ENCODE results near the gene TBC1D22B.
A peak's percentile ranks its signal among the peaks of the same experiment; 100 is the strongest.
"Not testable (repeated sequence)": the region's sequence is repeated elsewhere in the genome, so short reads cannot be mapped to it uniquely, and the experiment has no call there.

The TBC1D22B gene

DNA sequence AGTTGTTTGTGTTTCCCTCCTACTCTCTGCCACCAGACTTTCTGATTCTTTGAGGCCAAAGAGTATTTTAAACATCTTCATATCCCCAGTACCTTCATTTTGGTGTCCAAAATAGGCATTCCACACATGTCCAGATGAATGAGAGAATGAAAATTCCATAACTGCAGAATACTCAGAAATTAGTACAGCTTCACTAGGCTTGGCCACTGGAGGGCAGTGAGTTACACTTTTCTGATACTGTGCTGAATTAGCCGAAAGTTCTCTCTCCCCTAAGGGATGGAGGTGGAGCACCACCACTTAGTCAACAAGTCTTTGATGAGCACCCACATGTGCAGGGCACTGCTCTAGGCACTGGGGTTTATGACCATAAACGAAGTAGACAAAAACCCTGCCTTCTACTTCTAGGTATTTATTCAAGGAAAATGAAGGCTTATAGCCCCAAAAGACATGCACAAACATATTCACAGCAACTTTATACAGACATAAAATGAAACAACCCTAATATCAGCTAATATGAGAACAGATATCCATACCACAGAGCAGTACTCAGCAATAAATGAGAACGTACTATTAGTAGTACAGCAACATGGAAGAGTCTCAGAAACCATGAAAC is 46.4 kb downstream of the TBC1D22B start:
- peak; percentile 95 for DNase-seq (ENCODE audit: low spot score)

DNA sequence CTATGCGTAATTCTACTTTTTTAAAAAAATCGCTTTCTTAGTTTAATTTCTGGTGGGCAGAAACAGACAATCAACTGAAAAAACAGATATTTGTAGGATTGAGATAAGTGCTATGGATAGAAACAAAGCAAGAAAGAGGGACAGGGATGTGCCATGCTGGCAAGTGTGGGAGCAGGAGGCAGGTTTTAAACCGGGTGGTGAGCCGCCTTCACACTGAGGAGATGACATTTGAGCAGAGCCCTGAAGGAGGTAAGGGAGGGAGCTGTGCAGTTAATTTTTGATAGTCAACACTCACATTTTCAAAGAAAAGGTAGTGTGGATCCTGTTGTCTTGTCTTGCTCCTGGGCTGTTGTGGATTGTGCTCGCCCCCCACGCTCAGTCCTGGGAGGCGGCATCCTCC is 47.2 kb downstream of the TBC1D22B start:
- peak; percentile 53 for DNase-seq (ENCODE audit: low spot score)

DNA sequence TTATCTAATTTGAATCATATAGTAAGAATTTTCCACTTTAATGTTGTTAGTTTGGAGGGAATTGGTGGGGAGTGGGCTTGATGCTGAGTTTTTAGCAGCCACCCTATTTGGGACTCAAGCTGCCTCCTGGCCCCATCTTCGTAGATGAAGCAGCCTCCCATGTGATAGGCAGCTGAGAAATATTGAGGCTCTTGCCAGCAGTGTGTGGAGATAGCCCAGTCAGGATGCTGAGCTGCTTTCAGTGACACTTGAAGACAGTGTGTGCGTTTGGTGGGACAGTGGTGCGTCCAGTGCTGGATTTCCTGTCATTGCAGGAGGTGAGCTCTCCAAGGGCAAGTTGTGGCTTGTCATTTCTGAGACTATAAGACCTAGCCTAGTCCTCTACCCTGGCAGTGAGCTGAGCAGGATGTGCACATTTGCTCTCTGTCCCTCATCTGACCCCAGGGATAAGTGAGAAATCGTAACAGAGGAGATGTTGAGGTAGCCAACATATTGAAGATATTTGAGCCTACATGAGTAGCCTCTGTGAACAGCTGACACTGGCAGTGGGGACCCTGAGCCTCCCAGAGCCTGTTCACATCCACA is 48.4 kb downstream of the TBC1D22B start:
- peak; percentile 73 for DNase-seq (ENCODE audit: low spot score)

DNA sequence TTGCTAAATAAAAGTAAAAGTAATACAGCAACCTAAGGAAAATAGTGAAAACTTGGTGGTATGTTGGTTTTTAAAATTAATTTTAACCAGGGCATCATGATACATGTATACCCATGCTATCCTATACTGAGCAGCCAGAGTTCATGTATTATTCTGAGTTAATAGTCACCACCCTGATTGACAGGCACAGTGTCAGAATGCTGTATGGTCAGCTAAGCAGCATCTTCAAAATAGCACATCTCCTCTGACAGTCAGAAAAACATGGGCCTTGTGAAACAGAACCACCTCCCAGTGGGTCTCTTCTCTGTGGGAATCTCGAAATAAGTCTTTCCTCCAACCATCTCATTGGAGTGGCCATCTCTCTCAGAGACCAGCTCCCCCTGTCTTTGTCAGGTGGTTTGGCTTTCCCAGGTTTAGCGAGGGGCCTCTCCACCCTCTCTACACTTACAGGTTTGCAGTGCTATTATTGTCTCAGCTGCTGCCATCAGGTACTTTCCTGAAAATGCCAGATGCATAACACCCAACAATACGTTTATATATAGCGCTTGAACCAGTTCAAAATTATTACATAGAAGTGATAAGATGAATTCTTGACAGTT is 49.2 kb downstream of the TBC1D22B start:
- DNase-seq (ENCODE audit: low spot score): peak; percentile 45

DNA sequence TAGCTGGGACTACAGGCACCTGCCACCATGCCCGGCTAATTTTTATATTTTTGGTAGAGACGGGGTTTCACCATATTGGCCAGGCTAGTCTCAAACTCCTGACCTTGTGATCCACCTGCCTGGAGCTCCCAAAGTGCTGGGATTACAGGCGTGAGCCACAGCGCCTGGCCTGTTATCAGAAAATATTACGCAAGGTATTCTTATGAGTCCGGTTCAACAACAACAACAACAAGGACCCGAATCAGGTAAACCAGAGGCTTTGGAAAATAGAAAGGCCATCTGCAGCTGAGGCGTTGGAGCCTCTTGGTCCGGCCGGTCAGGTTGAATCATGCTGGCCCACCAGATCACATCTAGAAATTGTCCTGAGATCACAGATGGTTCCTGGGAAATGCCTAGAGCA is 49.9 kb downstream of the TBC1D22B start:
- DNase-seq (ENCODE audit: low spot score): not testable (repeated sequence)

DNA sequence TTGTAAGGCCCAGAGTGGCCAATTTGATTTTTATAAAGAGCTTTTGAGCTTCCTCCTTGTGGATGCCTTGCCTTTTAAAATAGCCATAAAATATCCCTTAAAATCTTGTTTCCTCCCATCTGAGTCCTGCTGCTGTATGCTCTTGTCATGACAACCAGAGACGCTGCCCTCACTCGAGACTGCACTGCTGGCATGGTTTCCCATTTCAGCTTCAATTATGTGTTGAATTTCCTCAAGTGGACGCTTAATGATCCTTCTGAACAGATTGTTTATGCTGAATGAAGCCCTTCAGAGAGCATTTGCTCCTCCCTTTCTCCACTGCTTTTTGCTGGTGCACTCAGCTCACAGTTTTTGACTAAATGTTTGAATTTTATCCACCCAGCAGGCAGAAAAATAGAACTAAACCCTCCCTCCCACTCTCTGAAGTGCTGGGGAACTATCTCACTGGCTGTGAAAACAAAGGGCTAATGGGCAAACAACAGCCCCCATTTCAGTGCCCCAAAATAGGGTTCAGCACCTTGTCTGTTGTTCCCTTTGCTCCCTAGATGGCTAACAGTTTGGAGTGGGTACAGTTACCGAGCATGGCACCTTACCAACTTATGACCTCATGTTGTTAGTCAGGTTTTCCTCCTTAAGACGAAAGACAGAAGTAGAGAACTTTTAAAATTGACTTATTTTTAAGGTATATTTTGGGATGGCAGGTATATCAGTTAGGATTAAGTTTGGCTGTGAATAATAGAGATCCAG is 50.7 kb downstream of the TBC1D22B start:
- peak; percentile 70 for DNase-seq (ENCODE audit: low spot score)

DNA sequence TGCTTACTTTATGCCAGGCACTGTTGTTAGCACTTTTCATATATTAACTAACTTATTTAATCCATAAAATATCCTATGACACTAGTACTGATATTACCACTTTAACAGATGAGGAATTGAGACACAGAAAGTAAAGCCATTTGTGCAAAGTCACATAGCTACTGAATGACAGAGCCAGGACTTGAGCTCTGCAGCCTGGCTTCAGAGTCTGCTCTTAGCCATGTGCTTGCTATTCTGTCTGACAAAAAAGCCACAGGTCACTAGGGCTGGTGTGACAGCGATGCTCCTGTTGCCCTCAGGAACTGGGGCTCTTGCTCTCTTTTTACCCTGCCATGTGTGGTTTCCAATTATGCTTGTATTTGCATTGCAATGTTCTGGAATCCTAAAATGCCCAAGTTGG is 51.5 kb downstream of the TBC1D22B start:
- peak; percentile 75 for DNase-seq (ENCODE audit: low spot score)

DNA sequence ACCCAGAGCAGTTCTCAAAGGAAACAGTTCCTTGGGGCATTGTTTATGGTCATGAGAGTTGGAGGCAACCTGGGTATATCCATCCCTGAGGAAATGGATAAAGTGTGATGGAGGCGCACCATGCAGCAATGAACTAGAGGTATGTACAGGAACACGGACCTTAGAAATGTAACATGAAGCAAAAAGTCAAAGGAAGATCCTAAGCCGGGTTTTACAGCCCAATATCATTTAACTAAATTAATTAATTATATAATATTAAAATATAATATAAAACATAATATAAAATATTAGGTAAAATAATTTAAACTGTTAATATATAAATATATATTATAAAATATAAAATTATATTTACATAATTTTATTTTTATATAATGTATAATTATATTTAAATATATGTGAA is 52.1 kb downstream of the TBC1D22B start:
- peak; percentile 57 for DNase-seq (ENCODE audit: low spot score)

DNA sequence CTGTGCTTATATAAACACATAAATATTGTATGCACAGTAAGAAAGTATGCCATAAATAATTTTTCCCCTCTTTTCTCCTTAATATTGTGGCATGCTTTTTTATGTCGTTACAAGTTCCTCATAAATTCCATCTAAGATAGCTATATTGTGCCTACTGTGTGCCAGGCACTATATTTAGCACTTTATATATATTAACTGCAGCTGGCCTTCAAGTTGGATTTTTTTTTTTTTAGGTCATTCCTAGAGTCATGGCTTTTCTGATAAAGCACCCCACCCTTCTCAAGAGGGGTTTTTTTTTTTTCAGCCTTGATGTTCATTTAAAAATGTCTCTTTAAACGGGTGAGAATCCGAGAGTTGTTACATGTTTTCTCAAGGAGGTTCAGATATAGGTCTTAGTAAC is 53.4 kb downstream of the TBC1D22B start:
- DNase-seq (ENCODE audit: low spot score): peak; percentile 83

DNA sequence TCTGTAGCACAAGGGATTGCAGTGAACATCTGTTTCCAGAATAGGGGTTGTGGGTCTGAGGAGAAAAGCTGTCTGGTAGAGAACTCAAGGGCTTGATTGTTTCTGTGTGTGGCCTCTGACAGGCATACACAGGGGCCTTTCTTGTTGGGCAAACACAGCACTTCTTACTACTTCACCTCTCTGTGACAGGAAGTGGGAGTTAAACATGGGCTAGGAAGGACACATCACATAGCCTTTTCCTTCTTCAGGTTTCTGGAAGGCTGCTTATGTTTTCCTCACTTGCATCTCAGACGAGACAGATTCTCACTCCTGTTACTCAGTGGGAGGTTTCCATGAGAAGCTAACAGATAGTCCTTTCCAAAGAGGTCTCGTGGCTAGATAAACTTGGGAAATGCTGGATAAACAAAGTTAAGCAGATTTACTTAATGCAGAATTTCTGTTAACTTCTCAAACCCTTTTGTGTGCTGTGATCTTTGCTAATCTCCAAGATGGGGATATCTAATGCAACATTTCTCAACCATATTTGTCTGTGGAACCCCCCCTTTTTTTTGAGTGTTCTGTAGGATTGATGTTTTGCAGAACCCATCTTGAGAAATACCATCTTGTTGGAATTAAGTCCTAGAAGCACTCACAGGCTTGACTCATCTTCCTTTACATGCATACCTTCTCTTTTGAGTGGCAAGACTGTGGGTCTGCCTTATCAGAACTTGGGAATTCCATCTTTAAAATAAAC is 54.3 kb downstream of the TBC1D22B start:
- DNase-seq (ENCODE audit: low spot score): peak; percentile 68

DNA sequence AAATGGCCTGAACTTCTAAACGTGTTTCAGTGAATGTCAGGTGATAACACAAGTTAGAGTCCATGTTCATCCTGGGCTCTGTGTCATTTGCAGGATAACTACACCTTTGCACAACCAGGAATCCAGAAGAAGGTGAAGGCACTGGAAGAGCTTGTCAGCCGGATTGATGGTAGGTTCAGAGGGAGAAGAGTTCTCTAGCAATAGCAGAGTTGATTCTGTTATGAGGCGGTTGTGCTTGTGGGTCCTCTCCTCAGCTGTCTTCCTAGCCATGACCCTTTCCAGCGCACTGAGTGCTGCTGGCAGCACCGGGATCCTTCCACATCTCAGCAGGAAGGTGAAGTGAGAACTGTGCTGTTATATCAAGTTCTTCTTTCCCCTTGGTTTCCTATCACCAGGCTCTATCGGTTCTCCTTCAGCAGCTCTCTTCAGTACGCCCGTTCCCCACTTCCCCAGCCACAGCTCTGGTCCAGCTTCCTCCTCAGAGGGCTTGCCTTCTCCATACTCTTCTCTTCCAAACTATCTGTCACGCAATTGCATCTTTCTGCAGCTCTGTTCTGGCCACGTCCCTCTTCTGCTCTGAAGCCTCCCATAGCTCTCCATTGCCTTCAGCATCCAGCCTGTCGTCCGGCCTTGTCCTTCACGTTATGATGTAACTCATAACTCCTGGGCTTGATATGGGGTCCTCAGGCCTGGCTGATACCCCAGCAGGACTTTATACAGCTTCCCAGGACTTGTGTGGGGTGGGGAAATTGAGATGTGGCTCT is 56.3 kb downstream of the TBC1D22B start:
- peak; percentile 56 for DNase-seq (ENCODE audit: low spot score)

DNA sequence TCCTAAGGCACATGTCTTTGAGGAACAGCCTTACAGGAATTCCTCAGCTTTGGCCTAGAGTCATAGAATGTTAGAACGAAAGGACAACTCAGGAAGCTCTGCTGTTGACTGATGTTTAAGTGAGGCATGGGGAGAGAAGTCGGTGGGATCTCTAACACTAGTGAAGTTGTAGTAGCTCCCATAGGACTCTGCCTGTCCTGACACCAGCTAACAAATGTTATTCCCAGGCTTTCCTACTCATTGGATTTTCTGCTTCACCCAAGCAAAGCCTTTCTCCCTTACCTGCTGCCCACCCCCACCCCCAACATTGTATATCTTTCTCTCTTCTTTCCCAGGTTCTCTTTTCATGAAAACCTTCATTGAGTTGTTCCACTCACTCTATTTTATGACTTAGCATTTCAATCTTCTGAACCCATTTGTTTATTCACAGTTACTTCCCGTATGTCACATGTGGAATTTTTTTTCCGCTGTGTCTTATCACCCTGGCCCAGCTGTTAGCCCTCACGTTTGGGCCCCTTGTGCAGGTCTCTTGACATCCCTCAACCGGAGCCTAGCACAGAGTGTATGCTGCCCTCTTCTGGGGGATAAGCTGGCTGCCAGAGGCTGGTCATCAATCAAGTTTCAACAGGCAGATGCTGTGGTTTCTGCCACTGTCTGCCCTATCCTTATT is 57.0 kb downstream of the TBC1D22B start:
- peak; percentile 98 for DNase-seq (ENCODE audit: low spot score)

DNA sequence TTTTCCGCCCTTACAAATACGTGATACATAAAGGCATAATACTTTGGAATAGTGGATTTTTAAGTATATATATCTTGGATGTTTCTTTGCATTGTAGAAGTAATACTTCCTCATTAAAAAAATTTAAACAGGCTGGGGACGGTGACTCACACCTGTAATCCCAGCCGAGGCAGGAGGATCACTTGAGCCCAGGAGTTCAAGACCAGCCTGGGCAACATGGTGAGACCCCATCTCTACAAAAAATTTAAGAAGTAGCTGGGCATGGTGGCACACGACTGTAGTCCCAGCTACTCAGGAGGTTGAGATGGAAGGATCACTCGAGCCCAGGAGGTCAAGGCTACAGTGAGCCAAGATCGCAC is 57.6 kb downstream of the TBC1D22B start:
- no peak for DNase-seq (ENCODE audit: low spot score)

DNA sequence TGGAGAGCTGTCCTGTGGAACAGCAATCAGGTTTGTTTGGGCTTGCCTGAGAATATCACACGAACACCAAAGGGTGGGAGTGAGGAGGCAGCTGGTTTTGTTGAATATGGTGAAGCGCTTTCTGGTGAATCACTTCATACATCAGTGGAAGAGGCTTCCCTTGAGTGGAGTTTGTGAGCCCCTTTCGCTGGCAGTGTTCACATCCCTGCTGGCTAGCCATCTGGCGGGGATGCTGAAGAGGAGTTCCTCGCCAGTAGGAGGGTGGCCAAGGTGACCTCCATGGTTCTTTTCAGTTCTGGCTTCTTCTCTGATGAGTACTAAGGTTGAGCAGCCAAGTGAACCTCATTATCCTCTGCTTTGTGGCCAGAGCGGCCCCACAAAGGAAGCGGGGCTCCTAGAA is 58.5 kb downstream of the TBC1D22B start:
- no peak for DNase-seq (ENCODE audit: low spot score)

DNA sequence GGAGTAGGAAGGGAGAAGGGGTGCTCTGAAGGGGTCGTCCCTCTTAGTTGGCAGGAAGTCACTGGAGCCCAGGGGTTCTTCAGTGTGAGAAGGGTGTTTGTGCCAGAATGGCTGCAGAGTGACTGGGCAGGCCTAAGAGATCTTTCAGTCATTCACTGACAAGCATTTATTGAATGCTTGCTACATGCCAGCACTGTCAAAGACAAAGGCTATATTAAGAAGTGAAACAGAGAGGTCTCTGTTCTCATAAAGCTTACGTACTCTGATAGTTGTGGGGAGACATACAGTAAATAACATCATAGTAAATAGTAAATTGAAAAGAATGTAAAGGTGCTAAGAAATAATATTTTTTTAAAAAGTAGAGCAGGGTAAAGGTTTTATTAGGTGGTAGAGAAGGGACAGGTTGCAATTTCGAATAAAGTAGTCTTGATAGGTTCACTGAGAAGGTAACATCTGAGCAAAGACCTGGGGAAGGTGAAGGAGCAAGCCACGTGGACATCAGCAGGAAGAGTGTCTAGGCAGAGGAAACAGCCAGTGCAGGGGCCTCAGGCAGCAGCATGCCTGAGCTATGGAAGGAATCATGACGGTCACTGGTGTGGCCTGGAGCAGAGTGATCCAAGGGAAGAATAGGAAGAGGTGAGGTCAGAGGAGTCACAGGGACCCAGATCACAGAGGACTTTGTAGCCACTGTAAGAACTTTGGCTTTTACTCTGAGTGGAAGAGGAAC is 59.9 kb downstream of the TBC1D22B start:
- DNase-seq (ENCODE audit: low spot score): no peak

DNA sequence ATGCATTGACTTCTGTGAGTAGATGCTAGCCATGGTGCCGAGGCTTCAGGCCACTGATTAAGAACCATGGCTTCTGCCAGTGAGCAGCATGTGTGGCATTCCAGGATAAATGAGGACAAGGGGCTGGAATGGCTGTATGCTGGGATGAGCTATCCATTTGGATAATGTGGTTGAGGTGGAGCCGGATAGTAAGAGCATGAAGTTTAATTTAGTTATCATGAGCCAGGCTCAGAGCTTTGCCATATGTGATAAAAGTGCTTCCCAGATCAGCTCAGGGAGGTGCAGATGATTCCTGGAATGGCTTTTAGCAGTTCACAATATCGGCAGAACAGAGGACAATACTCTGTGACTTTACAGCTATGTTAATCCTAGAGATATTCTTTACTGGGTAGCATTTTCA is 61.6 kb downstream of the TBC1D22B start:
- DNase-seq (ENCODE audit: low spot score): no peak

DNA sequence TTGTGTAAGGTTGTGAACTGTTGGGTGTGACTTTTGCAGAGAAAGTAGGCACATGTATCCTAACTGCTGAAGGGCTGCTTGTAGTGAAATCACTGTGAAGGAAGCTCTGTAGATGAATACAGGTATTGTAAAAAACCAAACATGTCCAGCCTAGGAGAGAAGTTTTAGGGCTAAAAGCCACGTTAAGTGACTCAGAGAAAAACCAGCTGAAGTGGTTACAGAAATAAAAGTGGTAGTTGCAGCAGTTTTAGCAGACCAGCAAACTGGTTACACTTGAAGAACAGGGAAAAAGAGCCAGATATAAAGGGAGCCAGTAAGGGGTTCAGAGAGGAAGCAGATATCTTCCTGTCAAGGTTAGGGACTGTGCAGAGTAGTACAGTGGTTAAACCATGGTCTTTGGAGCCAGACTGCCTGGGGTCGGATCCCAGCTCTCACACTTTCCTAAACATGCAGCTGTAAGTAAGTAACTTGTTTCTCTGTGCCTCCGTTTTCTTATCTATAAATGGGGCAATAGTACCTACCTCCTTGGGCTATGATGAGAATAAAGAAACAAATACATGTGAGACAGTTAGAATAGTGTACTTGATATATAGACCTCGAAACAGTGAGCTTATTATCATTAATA is 62.4 kb downstream of the TBC1D22B start:
- no peak for DNase-seq (ENCODE audit: low spot score)

DNA sequence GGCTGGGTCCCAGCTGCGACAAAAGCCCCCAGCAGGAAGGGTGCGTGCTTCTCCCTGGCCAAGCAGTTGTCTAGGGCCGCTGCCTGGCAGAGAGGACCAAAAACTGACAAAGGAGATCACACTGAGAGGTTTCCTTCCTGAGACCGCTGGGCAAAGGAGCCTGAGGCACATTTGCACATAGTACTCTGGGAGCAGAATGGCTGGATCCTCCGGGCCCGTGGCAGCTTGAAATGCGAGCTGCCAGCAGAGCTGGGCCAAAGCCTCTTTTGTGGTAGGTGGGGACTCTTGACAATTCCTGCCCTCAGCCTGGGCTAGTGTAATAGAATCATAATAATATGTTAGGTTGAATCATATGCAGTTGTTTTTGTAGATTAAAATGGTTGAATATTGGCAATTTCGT is 63.1 kb downstream of the TBC1D22B start:
- DNase-seq (ENCODE audit: low spot score): no peak

DNA sequence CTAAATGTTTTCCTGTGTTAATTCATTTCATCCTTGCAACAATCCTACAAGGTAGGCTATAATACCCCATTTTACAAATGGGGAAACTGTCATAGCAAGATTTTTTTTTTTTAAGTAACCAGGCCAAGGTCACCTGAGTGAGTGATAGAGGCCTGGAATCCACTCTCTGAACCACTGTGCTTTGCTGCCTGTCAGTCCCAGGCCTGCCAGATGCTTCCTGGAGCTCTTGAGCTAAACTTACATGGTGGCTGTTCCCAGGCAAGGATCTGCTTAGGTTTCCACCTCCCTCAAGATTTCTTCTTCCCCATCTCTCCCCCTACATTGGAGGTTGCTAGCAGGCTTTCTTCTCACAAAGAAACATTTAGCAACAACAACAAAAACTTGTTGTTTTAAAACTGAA is 63.5 kb downstream of the TBC1D22B start:
- DNase-seq (ENCODE audit: low spot score): no peak
